ENCODE measurements around the gene TRIO.

- TF ChIP-seq POLR2A (IDR thresholded peaks at IDR 0.05): no peak
- no peak for TF ChIP-seq CTCF (IDR thresholded peaks at IDR 0.05)
Measured at GRCh38 chr5:14176888-14177287, 33.7 kb downstream of the TRIO start.

All from transverse colon (tissue), 3 donors.